Spleen (tissue), 7 donors: Measurements from ENCODE around the gene TUBB1.

Experiments used
- POLR2A ChIP-seq, 3 donors: fragments of 450-650 bp; IDR thresholded peaks; one replicate each; pipeline ENCODE4 v1.5.1; 2017; ENCODE audit warnings: antibody characterized with exemption in 3 of 3, mild to moderate bottlenecking in 1 of 3
- TF ChIP-seq, protein P1 (sequence below), 11 experiments: fragments of 200-600 bp in 7 of 11; fragments of 450-650 bp in 4 of 11; sonication (generic) in 4 of 11; IDR thresholded peaks in 8 of 11; conservative IDR thresholded peaks in 3 of 11; 1 replicate in 7 of 11; 2 replicates in 4 of 11; pipeline versions ENCODE4 v1.4.0 to v1.8.0; 2016 to 2021; ENCODE audit warnings: antibody characterized with exemption in 11 of 11, inconsistent platforms in 4 of 11, mild to moderate bottlenecking in 1 of 11
- donor health status: DM: no; HTN: no; CAD: no; lungs with moderate emphysema.
- donor health status: DM: no; HTN: no; CAD: no.
- donor health status: DM: no; HTN: no; CAD: no.

DNA sequence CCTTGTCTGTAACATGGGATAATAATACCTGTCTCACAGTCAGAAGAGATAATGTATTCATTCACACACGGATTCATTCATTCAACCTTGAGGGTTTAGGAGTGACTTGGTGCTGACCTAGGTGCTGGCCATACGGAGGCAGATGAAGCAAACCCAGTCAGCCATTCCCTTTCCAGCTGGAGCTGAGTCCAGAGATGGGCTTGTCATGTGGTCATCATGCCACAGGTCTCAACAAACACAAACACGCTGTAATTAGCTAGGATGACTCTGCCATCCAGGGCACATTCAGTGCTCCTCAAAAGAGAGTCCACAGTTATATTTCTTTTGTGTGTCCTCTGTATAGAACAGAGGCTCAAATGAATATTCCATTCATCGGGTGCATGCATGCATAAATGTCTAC lies 42.9 kb downstream of the TUBB1 start:
- TF ChIP-seq, protein P1, sequence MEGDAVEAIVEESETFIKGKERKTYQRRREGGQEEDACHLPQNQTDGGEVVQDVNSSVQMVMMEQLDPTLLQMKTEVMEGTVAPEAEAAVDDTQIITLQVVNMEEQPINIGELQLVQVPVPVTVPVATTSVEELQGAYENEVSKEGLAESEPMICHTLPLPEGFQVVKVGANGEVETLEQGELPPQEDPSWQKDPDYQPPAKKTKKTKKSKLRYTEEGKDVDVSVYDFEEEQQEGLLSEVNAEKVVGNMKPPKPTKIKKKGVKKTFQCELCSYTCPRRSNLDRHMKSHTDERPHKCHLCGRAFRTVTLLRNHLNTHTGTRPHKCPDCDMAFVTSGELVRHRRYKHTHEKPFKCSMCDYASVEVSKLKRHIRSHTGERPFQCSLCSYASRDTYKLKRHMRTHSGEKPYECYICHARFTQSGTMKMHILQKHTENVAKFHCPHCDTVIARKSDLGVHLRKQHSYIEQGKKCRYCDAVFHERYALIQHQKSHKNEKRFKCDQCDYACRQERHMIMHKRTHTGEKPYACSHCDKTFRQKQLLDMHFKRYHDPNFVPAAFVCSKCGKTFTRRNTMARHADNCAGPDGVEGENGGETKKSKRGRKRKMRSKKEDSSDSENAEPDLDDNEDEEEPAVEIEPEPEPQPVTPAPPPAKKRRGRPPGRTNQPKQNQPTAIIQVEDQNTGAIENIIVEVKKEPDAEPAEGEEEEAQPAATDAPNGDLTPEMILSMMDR (IDR thresholded peaks at IDR 0.05 in 8 of 11, conservative IDR thresholded peaks at IDR 0.05 in 3 of 11) = no peak
- no peak for TF ChIP-seq POLR2A (IDR thresholded peaks at IDR 0.05)
